ENCODE results near the gene KRTAP12-2.
"Not testable (repeated sequence)": the region's sequence is repeated elsewhere in the genome, so short reads cannot be mapped to it uniquely, and the experiment has no call there.

KRTAP12-2 gene

DNA sequence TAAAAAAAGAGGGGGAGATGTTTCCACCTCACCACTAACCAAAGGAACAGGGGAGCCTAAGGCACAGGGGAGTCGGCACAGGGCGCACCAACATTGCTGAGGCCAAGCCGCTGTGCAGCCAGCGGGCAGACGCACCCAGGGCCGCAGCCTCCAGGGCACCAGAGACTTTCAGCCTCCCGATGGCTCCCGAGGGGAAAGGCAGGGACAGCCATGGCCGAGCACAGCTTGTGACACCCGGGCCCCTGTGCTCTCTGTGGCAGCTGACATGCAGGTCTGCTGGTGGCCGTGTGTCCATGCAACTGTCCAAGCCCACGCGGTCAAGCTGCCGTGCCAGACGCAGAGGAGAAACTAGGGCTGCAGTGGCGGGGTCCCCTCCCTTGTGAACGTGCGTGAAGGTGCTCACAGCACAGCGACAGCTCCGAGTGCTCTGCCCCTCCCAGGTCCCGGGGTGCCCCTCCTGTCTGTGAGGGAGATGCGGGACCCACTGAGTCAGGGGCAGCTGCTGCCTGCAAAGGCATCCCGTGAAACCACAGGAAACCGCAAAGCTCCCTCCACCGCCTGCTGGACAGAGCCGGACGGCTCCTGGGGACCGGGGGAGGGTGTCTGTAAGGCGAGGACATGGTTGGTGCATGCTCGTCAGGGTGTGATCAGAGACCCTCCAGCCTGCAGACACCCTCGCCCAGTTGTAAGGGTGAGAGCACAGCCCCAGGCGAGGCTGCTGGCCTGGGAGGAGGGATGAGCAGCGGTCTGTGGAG, 18.0 kb downstream of the KRTAP12-2 start:
- DNase-seq, result no peak

- no peak for DNase-seq
Measured at GRCh38 chr21:44647222-44647552, 19.5 kb downstream of the KRTAP12-2 start.

DNA sequence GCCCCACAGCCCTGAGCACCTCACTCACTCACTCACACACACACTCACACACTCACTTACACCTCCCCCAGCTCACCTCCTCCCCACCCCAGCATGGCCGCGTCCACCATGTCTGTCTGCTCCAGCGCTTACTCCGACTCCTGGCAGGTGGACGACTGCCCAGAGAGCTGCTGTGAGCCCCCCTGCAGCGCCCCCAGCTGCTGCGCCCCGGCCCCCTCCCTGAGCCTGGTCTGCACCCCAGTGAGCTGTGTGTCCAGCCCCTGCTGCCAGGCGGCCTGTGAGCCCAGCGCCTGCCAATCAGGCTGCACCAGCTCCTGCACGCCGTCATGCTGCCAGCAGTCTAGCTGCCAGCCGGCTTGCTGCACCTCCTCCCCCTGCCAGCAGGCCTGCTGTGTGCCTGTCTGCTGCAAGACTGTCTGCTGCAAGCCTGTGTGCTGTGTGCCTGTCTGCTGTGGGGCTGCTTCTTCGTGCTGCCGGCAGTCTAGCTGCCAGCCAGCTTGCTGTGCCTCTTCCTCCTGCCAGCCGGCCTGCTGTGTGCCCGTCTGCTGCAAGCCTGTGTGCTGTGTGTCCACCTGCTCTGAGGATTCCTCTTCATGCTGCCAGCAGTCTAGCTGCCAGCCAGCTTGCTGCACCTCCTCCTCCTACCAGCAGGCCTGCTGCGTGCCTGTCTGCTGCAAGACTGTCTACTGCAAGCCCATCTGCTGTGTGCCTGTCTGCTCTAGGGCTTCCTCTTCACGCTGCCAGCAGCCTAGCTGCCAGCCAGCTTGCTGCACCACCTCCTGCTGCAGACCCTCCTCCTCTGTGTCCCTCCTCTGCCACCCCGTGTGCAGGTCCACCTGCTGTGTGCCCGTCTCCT, 20.1 kb downstream of the KRTAP12-2 start, which contains the start of gene KRTAP10-11:
TSS of gene KRTAP10-11 (plus strand) at position 49 of the 856 bp plus-strand sequence. CDS start at position 94, 45 bp downstream.
- DNase-seq, result peak; percentile 33

GRCh38 chr21:44644878-44645277, 21.8 kb downstream of the KRTAP12-2 start:
- no peak for DNase-seq

DNA sequence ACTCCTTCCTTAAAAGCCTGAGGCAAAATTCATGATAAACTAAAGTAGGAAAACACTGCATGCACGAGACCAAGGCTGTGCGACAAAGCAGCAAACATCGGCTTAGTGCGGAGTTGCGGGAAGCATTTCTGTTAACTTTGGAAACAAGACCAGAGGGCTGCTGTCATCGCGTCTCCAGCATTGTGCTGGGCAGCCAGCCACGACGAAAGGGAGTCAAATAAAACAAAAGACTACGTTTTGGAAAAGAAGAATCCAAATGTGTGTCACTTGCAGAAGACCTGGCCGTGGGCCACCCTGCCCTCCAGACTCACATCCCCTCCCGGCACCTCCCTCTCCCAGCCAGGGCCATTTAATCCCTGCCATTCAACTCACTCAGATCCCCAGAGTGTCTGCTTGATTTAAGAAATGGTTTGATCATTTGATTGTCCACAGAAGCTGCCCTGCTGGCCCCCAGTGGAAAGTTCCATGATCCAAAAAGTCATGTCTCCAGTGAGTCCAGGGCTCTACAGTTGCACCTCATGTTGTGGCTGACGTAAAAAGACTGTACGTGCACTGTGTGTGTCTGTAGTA, 22.9 kb downstream of the KRTAP12-2 start:
- no peak for DNase-seq

GRCh38 chr21:44640761-44641160, 26.0 kb downstream of the KRTAP12-2 start:
- no peak for DNase-seq

DNA sequence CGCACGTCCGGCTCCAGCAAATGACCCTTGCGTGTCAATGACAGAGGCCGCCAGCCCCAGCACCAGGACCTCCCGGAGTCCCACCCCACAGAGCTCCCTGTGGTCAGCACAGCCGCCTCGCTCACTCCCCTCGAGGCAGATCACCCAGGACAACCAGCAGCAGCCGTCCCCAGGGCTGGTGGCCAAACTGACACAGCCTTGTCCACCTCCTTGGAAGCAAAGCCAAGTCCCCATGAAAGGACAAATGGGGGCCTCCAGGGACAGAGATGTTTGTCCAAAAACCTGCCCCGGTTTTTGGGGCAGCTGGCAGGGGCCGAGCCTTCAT, 27.4 kb downstream of the KRTAP12-2 start:
- no peak for DNase-seq

GRCh38 chr21:44638506-44639330, 28.0 kb downstream of the KRTAP12-2 start:
- not testable (repeated sequence) for DNase-seq

GRCh38 chr21:44637851-44638348, 28.8 kb downstream of the KRTAP12-2 start:
- not testable (repeated sequence) for DNase-seq

- DNase-seq, result no peak
Measured at GRCh38 chr21:44637018-44637850, 29.5 kb downstream of the KRTAP12-2 start, which contains the start of gene KRTAP10-10. TSS of gene KRTAP10-10 (plus strand) at chr21:44637356. CDS start at chr21:44637418, 62 bp downstream.

DNA sequence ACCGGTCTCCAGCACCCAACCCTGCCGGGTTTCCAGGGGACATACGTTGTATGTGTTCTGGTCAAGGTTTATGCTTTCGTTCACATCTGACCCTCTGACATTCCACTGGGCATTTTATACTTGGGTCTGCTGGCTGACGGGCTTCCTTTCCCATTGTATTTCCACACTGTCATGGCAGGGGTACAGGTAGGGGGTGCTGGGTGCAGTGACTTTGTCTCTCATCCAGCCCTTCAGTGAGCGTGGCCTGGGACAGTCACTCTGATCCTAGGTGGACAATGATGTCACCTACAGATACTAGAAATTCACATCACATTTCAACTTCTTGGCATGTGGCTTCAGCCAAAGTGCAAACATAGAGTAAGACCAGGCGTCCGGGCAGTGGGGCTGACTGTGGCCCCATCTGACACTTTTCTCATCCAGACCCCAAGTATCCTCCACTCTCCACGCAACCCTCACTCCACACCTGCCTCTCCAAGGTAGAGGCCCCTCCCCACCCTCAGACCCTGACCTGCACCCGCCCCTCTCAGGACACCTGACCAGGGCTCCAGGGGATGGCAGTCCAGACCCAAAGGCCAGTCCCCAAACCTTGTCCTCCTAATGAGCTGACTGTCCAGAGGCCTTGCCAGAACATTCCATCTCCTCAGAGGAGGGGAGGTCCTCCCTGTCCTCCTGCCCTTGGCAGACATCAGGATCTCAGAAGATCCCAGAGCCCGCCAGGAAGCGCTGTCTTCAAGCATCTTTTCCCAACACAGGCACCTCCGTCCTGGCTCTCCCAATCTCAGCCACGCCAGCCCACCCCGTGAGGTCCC, 30.3 kb downstream of the KRTAP12-2 start:
- DNase-seq, result no peak

DNA sequence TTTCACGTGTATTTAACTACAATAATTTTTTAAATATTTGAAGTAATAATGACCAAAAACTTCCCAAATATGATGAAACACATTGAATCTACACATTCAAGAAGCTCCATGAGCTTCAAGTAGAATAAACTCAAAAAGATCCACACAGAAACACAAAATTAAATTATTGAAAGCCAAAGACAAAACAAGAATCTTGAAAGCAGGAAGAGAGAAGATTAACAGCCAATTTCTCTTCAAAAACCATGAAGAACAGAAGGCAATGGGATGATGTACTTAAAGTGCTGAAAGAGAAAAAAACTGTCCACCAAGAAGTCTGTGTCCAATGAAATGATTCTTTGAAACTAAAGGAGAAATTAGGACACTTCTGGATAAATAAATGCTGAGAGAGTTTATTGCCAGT, 34.7 kb downstream of the KRTAP12-2 start:
- DNase-seq, result no peak

DNA sequence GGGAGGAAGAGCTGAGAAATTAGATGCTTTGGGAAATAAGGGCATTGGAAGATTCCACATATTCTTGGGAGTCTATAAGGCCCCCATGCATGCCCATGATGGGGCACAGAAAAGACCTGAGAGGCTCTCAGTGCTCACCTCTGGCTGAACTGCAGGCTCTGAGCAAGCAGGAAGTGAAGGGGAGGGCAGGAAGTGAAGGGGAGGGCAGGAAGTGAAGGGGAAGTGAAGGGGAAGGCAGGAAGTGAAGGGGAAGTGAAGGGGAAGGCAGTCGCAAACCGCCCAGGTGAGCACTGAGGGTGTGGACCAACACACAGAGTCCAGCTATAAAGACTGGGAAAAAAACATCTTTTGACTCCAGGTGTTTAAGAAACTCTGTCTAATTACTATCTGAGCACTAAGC, 36.3 kb downstream of the KRTAP12-2 start:
- no peak for DNase-seq

DNA sequence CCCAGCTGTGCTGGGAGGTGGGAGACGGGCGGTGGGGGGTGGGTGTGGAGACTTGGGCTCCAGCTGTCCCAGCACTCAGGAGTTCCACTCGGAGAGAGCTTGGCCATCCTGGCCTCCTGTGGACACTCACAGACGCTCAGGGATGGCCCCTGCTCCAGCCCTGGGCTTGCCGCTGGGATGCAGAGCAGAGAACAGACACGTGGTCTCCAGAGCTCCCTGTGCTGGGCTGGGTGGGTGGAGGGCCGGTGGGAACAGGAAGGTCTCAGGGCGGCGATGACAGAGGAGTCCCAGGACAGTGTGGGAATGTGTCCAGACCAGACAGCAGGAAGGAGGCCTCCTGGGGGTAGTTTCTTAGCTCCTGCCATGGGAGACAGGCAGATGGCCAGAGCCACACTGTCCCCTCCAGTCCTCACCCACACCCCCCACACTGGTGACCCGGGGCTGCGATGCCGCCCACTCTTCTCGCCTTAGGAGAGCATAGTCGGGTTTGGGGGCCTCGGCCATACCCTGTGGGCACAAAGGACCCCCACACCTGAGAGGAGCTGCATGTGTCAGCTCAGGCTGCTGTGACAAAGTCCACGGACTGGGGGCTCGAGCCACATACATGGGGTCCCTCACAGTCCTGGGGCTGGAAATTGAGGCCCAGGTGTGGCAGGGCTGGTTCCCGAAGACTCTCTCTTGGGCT, 37.9 kb downstream of the KRTAP12-2 start:
- DNase-seq, result no peak

- DNase-seq, result not testable (repeated sequence)
Measured at GRCh38 chr21:44627831-44628233, 38.9 kb downstream of the KRTAP12-2 start.

DNA sequence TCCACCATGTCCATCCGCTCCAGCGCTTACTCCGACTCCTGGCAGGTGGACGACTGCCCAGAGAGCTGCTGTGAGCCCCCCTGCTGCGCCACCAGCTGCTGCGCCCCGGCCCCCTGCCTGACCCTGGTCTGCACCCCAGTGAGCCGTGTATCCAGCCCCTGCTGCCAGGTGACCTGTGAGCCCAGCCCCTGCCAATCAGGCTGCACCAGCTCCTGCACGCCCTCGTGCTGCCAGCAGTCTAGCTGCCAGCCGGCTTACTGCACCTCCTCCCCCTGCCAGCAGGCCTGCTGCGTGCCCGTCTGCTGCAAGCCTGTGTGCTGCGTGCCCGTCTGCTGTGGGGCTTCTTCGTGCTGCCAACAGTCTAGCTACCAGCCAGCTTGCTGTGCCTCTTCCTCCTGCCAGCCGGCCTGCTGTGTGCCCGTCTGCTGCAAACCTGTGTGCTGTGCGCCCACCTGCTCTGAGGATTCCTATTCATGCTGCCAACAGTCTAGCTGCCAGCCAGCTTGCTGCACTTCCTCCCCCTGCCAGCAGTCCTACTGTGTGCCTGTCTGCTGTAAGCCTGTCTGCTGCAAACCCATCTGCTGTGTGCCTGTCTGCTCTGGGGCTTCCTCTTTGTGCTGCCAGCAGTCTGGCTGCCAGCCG, 39.4 kb downstream of the KRTAP12-2 start:
- not testable (repeated sequence) for DNase-seq

GRCh38 chr21:44626673-44627143, 40.0 kb downstream of the KRTAP12-2 start, which contains the start of gene KRTAP10-9:
TSS of gene KRTAP10-9 (plus strand) at chr21:44627093. CDS start at chr21:44627172, 79 bp downstream.
- DNase-seq, result no peak

DNA sequence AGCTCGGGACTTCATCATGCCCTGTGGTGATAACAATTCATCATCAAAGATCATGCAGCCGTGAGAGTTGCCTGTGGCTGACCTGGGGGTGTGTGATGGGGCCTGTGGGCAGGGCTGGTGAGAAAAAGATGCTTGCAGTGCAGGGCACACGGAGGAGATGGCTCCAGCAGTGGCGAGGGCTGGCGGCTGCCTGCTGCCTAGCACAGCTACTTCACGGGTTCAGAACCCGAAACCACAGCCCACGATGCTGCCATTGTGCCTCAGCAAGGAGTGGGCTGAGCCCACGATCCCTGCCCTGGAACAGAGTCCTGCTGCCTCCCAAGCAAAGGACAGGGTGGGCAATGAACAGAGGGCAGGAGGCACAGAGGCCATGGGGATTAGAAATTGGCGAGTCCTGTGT, 40.5 kb downstream of the KRTAP12-2 start:
- DNase-seq, result no peak

DNA sequence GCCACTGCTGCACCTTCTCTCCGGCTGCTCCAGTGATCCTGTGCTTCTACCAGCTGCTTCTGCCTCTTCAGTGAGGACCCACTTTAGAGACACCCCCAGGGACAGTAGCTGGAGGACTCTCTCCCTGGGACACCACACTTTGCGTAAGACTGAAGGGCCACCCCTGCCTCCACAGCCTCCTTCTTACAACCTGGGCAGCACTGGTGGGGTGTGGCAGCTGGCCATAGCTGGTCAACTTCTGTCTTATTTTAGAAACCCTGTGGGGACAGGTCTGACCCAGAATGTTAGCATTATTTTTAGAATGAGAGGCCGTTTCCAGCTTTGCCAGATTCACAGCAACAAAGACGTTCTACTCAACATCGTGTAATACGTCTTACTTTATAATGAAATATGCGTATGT, 41.0 kb downstream of the KRTAP12-2 start:
- no peak for DNase-seq

All from RPMI8226 (cell line).